Breast epithelium (tissue), 3 donors: Measurements from ENCODE around the gene SLC16A13.

Source experiments
- CTCF ChIP-seq, 3 donors: fragments of 450-650 bp; IDR thresholded peaks; one replicate each; pipeline ENCODE4 v1.5.1; 2016 to 2017; ENCODE audit warnings: antibody characterized with exemption in 3 of 3, mild to moderate bottlenecking in 3 of 3, moderate library complexity in 3 of 3
- POLR2A ChIP-seq: fragments of 450-650 bp; IDR thresholded peaks from one replicate; pipeline ENCODE4 v1.6.1; 2016; ENCODE audit warnings: antibody characterized with exemption, mild to moderate bottlenecking, moderate library complexity
- POLR2AphosphoS5 ChIP-seq, 3 donors: sonication (generic); formaldehyde crosslinking; IDR thresholded peaks; one replicate each; pipeline ENCODE4 v1.6.1; 2017; ENCODE audit warnings: antibody characterized with exemption in 3 of 3

GRCh38 chr17:7020894-7021664, 14.7 kb upstream of the SLC16A13 start:
- TF ChIP-seq CTCF (IDR thresholded peaks at IDR 0.05) = no peak
- no peak for TF ChIP-seq POLR2A
- TF ChIP-seq POLR2AphosphoS5 (IDR thresholded peaks at IDR 0.05) = no peak
